CD4-positive, alpha-beta T cell treated with Interleukin-15 for 1 hour (primary cell): ENCODE data around the gene ZNF267.
"Not testable (repeated sequence)": the region's sequence is repeated elsewhere in the genome, so short reads cannot be mapped to it uniquely, and the experiment has no call there.

Experiments
- DNase-seq: peaks from one replicate; pipeline ENCODE4 v3.0.0-alpha.2; 2020

The ZNF267 gene

GRCh38 chr16:31880322-31880979 is 6.8 kb downstream of the ZNF267 start:
- DNase-seq, result peak; percentile 52

- DNase-seq, result no peak
Measured at GRCh38 chr16:31886227-31886626, 12.6 kb downstream of the ZNF267 start.

DNA sequence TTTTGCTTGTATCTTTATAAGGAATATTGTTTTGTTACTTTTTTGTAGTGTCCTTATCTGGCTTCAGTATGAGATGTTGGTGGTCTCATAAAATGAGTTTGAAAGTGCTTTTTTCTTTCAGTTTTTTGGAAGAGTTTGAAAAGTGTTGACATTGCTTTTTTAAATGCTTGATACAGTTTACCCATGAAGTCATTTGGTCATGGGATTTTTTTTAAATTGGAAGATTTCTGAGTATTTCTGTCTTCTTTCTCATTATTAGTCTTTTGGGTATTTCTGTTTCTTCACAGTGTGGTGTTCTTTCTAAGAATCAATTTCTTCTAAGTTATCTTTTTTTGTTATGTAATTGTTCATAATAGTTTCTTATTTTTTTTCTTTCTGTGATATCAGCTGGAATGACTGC is 15.1 kb downstream of the ZNF267 start:
- DNase-seq, result no peak

- not testable (repeated sequence) for DNase-seq
Measured at GRCh38 chr16:31892111-31892510, 18.5 kb downstream of the ZNF267 start.

DNA sequence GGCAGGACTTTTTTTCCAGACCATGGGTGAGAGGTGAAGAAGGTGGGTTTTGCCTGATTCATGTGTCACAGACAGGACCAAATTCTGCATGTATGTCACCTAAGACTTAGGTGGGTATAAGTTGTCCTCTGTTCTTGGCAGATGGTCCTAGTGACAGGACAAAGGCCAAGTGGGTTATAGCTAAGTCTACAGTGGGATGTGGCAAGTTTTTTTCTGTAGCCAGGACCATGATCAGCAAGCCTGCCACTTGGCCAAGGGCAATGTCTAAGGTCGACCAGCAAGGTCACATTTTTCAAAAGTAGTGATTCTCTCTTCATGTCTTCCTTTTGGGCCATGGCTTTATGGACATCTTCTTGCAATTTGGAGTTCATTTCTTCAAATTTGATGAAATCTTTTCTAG is 20.2 kb downstream of the ZNF267 start:
- DNase-seq, result no peak

GRCh38 chr16:31897283-31897682 is 23.7 kb downstream of the ZNF267 start:
- DNase-seq, result no peak

- DNase-seq, result no peak
Measured at GRCh38 chr16:31899505-31899904, 25.9 kb downstream of the ZNF267 start.

GRCh38 chr16:31904571-31904970 is 31.0 kb downstream of the ZNF267 start:
- DNase-seq, result not testable (repeated sequence)

GRCh38 chr16:31913668-31914067 is 40.1 kb downstream of the ZNF267 start:
- DNase-seq, result no peak

DNA sequence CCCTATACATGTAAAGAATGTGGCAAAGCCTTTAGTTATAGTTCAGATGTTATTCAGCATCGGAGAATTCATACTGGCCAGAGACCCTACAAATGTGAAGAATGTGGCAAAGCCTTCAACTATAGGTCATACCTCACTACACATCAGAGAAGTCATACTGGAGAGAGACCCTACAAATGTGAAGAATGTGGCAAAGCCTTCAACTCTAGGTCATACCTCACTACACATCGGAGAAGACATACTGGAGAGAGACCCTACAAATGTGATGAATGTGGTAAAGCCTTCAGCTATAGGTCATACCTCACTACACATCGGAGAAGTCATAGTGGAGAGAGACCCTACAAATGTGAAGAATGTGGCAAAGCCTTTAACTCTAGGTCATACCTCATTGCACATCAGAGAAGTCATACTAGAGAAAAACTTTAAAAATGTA is 42.5 kb downstream of the ZNF267 start:
- DNase-seq, result no peak

DNA sequence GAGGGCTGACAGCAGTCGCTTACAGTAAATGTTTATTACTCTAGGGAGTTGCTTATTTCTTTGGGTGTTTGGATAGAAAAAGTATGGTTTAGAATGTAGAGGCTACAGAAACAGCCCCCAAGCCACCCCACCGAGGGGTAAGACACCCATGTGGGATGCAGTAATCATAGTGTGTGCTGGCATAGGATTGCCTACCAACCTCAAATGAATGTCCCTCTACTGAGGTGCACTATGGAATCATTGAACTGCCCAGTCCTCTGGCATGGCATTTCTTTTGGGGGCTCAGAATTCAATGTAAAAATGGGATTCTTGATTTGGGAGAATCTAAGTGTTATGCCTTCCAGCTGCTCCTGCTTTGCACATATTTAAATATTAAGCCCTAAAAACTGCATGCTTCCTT is 46.8 kb downstream of the ZNF267 start:
- no peak for DNase-seq

DNA sequence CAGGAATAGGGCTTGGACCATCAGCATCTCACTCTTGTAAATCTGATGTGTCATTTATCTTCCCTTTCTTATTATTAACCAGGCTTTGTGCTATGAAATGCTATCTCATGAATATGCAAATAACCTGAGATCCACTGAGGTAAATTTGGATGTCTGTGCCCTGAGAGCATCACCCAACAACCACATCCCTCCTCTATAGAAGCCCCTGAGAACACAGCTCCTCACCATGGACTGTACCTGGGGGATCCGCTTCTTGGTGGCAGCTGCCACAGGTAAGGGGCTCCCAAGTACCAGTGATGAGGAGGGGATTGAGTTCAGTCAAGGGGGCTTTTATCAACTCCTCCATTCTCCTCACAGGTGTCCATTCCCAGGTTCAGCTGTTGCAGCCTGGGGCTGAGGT is 78.2 kb downstream of the ZNF267 start:
- not testable (repeated sequence) for DNase-seq

GRCh38 chr16:31952206-31952605 is 78.6 kb downstream of the ZNF267 start:
- not testable (repeated sequence) for DNase-seq

- DNase-seq, result peak; percentile 35
Measured at GRCh38 chr16:31956221-31956620, 82.6 kb downstream of the ZNF267 start.

DNA sequence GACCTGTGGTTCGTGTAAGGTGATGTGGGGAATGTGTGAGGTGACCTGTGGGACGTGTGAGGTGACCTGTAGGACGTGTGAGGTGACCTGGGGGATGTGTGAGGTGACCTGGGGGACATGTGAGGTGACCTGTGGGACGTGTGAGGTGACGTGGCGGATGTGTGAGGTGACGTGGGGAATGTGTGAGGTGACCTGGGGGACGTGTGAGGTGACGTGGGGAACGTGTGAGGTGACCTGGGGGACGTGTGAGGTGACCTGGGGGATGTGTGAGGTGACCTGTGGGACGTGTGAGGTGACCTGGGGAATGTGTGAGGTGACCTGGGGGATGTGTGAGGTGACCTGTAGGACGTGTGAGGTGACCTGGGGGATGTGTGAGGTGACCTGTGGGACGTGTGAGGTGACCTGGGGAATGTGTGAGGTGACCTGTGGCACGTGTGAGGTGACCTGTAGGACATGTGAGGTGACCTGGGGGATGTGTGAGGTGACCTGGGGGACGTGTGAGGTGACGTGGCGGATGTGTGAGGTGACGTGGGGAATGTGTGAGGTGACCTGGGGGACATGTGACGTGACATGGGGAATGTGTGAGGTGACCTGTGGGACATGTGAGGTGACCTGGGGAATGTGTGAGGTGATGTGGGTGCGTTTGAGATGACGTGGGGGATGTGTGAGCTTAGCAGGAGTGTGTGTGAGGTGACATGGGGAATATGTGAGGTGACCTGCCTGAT is 86.7 kb downstream of the ZNF267 start:
- DNase-seq, result peak; percentile 18
